GM12864 (cell line): ENCODE data around the gene INSM1.

Experiments
- DNase-seq: peaks from one replicate; pipeline ENCODE4 v3.0.0-alpha.2; 2011; ENCODE audit warnings: low read depth
- H3K4me3 ChIP-seq: 2 replicates; pipeline ENCODE4 v1.5.1; 2011; ENCODE audit warnings: mild to moderate bottlenecking, low read depth, low read length, control low read depth
- TF ChIP-seq, protein P1 (sequence below): IDR thresholded peaks from 2 replicates; pipeline ENCODE4 v1.5.1; 2011; ENCODE audit warnings: low read depth, mild to moderate bottlenecking, moderate library complexity, low read length, control low read depth, inconsistent platforms; ENCODE audit errors: missing control alignments

Gene INSM1, protein sequence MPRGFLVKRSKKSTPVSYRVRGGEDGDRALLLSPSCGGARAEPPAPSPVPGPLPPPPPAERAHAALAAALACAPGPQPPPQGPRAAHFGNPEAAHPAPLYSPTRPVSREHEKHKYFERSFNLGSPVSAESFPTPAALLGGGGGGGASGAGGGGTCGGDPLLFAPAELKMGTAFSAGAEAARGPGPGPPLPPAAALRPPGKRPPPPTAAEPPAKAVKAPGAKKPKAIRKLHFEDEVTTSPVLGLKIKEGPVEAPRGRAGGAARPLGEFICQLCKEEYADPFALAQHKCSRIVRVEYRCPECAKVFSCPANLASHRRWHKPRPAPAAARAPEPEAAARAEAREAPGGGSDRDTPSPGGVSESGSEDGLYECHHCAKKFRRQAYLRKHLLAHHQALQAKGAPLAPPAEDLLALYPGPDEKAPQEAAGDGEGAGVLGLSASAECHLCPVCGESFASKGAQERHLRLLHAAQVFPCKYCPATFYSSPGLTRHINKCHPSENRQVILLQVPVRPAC

DNA sequence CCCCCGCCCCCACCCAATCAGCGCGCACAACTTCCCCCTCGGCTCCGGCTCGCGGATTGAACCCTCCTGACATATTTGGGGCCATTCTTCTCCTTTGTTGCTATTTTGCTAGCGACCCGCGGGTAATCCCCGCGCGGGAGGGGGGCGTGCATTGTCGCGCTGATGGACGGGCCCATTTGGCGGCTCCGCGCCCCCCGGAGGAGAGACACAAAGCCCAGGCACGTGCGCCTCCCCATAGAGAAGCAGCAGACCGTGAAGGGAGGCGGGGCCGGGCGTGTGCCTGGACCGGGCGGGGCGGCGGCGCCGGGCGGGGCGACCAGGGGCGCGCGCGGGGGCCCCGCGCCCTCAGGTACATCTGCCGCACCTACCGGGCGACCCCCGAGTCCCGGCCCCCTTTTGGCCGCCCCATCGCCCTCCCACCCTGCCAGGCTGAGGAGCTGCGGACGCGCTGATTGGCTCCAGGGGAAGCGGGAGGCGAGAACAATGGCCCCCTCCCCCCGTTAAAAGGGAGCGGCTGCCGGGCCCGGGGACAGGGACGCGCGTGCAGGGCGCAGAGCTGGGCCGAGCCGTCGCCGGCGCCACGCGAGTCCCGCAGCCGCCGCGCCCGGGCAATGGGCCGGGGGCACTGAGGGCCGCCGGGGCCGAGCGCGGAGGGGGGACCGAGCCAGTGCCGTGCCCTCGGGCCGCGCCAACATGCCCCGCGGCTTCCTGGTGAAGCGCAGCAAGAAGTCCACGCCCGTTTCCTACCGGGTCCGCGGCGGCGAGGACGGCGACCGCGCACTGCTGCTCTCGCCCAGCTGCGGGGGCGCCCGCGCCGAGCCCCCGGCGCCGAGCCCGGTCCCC lies at the start of gene INSM1:
Gene INSM1, plus strand, starts transcription at position 530 of the 843 bp plus-strand sequence. Its CDS starts 164 bp downstream, at position 694.
- no peak for DNase-seq
- TF ChIP-seq, protein P1, sequence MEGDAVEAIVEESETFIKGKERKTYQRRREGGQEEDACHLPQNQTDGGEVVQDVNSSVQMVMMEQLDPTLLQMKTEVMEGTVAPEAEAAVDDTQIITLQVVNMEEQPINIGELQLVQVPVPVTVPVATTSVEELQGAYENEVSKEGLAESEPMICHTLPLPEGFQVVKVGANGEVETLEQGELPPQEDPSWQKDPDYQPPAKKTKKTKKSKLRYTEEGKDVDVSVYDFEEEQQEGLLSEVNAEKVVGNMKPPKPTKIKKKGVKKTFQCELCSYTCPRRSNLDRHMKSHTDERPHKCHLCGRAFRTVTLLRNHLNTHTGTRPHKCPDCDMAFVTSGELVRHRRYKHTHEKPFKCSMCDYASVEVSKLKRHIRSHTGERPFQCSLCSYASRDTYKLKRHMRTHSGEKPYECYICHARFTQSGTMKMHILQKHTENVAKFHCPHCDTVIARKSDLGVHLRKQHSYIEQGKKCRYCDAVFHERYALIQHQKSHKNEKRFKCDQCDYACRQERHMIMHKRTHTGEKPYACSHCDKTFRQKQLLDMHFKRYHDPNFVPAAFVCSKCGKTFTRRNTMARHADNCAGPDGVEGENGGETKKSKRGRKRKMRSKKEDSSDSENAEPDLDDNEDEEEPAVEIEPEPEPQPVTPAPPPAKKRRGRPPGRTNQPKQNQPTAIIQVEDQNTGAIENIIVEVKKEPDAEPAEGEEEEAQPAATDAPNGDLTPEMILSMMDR, result no peak
- peak within 1 kb of the TSS; percentile 47 for H3K4me3 ChIP-seq

DNA sequence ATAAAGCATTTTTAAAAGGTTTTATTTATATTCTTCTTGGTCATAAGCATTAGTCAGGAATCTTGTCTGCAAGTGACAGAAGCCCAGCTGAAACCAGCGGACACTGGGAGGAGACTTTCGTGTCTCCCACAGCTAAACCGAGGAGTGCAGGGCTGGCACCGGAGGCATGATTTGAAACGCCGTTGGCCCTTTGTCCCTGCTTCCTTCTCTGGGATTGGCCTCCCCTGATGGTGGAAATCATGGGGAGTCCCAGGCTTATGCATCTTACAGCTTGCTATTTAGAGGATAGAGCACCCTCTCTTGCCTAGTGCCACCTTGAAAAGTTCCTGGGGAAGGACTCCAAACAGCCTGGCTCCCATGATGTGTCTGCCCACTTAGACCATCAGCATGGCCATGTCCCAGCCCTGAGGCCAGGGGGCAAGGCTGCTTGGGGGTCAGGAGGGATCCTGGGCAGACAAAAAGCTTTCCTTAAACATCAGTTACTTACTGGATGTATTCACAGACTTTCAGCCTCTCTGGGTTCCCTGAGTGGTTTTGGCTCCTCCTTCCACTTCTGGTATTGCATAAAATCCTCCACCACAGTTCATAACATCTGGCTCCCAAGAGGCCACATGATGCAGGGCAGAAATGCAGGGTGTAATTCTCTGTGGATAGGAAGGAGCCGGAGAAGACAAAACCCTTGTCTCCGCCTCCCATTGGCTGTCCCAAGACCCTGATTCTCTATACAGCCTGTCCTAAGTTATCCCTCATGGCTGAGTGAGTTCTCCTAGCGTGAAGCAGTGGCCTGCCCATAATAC lies 49.3 kb upstream of the INSM1 start:
- no peak overlapping the region for H3K4me3 ChIP-seq
- no peak for DNase-seq
- TF ChIP-seq, protein P1, result no peak

DNA sequence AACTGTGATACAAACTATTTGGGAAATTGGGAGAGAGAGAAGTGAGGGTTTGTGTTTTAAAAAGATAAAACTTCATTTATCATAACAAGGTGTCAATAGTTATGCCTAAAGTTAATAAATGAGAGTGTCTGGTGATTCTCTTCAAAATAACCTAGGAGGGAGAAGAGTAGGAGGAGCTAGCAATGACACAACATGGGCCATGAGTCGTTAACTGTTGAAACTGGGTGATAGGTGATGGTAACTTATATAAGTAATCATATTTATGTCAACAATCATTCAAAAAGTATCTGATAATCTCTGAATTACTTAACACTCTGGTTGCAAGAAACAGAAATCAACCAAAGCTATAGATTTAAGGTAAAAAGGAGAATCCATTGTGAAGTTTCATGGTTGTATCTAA lies 46.8 kb upstream of the INSM1 start:
- TF ChIP-seq, protein P1, result no peak
- H3K4me3 ChIP-seq, result no peak overlapping the region
- DNase-seq, result no peak

DNA sequence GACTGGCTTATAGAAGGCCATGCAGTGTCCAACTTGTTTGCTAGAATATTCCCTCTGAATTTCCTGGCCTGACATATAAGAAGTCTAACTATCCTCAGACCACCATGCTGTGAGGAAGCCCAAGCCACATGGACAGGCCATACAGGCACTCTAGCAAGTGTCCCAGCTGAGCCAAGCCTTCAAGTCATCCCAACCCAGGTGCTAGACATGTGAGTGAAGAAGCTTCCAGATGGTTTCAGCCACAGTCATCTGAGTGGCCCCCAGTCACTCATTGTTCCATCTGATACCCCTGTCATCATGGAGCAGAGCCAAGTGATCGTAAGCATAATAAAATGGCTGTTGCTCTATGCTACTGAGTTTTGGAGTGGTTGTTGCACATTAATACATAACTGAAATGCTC lies 46.0 kb upstream of the INSM1 start:
- no peak overlapping the region for H3K4me3 ChIP-seq
- TF ChIP-seq, protein P1, result no peak

DNA sequence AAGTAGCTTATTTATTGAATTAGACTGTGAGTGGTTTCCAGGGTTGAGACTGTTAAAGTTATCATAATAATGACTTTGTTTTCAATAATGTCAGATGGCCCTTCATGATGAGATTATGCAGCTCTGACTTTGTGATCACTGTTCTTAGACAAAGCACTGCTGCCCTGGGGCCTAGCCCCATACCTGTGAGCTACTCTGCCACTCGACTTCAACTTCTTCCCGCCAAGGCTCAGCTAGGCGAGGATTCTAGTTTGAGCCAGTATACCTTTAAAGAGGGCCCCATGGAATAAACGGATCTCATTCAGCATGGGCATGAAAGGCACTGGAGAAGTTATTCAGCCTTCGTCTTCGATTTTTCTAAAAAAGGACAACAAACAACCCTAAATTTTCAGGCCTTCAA lies 45.0 kb upstream of the INSM1 start:
- H3K4me3 ChIP-seq, result no peak overlapping the region
- TF ChIP-seq, protein P1, result no peak
- DNase-seq, result no peak

More for the DNA sequence above, 46.0 kb upstream of the INSM1 start:
- DNase-seq, result no peak

DNA sequence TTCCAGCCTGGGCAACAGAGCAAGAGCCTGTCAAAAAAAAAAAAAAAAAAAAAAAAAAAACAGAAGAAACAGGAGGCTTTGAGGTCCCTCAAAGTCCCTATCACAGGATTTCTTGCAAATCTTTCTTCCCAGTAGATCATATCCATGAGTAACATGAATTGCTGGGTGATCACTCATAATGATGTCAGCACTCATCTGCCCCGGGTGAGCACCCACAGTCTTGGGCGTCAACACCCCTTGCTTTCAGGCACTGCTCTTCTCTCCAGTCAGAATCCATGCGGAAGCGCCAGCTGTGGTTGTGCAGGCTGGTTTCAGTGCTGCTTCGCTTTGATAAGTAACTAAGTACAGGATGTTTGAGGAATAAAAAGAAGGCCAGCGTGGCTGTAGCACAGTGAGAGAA lies 40.2 kb upstream of the INSM1 start:
- DNase-seq, result no peak
- TF ChIP-seq, protein P1, result no peak

More for the DNA sequence above, 40.2 kb upstream of the INSM1 start:
- no peak overlapping the region for H3K4me3 ChIP-seq
